ENCODE data around the gene TSPAN13.

Gene TSPAN13

DNA sequence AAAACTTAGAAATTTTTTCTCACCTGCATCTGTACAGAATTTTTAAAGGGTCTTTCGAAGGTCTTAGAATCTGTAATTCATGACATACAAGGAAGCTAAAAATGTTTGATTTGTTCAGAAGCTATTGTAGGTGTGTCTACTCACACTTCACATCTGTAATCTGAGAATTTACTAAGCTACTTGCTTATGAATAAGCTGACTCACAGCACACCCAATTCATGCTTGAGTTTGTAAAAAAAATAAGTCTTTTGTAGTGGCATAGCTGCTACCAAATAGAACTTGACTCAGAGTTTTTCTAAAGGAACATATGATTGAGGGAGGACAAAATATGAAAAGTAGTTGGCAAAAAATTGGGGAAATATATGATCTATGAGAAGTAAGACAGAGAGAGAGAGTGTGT, 64.0 kb downstream of the TSPAN13 start:
- Histone ChIP-seq H3K4me1 (ENCODE audit: insufficient read depth, low read length) (no peaks in the 10 kb centered on the region; the same call in 1 of the 2 replicates), H3K27ac (ENCODE audit: low read length) (no peak overlapping the region), H3K9ac (ENCODE audit: low read depth, low read length) (no peak overlapping the region), H3K9me3 (ENCODE audit: insufficient read depth, low read depth, low read length) (no peaks in the 10 kb centered on the region), H3K36me3 (ENCODE audit: insufficient read depth, low read depth, low read length) (no peaks in the 10 kb centered on the region), H3K27me3 (ENCODE audit: insufficient read depth, low read length) (no peaks in the 10 kb centered on the region), H3K4me3 (ENCODE audit: low read length) (no peak overlapping the region)

DNA sequence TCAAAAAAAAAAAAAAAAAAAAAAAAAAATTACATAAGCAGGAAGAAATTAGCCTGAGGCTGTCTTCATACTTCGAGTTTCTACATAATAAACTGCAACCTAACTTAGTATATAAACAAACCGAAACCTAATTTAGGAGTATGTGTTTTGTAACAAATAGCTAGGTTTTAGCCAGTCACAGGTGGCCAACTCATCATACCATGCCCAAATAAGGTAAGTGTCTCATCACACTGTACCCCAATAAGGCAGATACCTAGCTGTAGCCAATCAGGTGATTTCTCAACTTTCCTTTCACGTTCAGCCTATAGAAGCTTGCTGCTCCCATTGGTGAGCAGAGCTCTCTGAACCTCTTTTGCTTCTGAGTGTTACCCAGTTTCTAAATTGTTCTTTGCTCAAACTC, 65.2 kb downstream of the TSPAN13 start:
- Histone ChIP-seq H3K36me3 (ENCODE audit: insufficient read depth, low read depth, low read length) (no peaks in the 10 kb centered on the region), H3K9ac (ENCODE audit: low read depth, low read length) (no peak overlapping the region), H3K27me3 (ENCODE audit: insufficient read depth, low read length) (no peaks in the 10 kb centered on the region), H3K27ac (ENCODE audit: low read length) (no peak overlapping the region), H3K9me3 (ENCODE audit: insufficient read depth, low read depth, low read length) (no peaks in the 10 kb centered on the region), H3K4me1 (ENCODE audit: insufficient read depth, low read length) (no peaks in the 10 kb centered on the region; the same call in 1 of the 2 replicates), H3K4me3 (ENCODE audit: low read length) (no peak overlapping the region)

DNA sequence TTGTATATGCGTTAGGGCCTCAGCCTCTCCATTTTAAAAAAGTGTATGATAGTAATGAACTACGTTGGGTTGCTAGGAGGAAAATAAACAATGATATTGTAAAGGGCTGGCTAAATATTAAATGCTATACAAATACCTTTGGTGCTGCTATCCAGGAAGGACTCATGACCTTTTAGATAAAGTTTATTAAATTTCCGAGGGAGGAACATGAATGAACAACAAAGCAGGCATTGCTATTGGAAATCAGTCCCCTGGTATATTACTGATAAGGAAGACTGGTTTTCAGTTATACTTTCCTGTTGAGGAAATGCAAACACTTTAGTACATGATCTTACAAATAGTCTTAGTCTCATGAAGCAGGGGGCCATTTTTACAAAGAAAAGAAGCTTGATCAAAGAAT, 68.5 kb downstream of the TSPAN13 start:
- Histone ChIP-seq H3K36me3 (ENCODE audit: insufficient read depth, low read depth, low read length) (no peaks in the 10 kb centered on the region), H3K9me3 (ENCODE audit: insufficient read depth, low read depth, low read length) (no peaks in the 10 kb centered on the region), H3K27ac (ENCODE audit: low read length) (no peak overlapping the region), H3K4me3 (ENCODE audit: low read length) (no peak overlapping the region), H3K9ac (ENCODE audit: low read depth, low read length) (no peak overlapping the region), H3K27me3 (ENCODE audit: insufficient read depth, low read length) (no peaks in the 10 kb centered on the region), H3K4me1 (ENCODE audit: insufficient read depth, low read length) (no peaks in the 10 kb centered on the region; the same call in 1 of the 2 replicates)

- H3K27ac ChIP-seq (ENCODE audit: low read length) = no peak overlapping the region
- H3K9me3 ChIP-seq (ENCODE audit: insufficient read depth, low read depth, low read length) = no peaks in the 10 kb centered on the region
These were observed 72.5 kb downstream of the TSPAN13 start for GRCh38 chr7:16826060-16826459.

DNA sequence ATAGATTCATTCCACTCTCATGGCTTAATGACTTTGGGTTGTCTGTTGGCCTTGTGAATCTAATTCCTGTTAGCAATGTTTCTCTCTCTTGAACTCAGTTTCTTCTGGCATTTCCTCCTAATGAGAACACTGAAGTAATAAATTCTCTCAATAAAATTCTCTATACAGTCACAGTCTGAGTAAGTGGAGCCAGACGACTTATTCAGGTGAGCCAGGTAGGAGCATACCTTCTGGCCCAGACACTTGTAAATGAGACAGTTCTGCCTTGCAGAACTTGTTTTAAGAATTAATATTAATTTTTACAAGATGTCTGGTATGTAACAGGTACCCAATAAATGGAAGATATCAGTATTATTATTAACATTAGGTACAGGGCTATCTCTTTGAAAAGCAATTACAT, 79.8 kb downstream of the TSPAN13 start:
- H3K27ac ChIP-seq (ENCODE audit: low read length) = no peak overlapping the region
- no peak overlapping the region for H3K9ac ChIP-seq (ENCODE audit: low read depth, low read length)
- H3K4me3 ChIP-seq (ENCODE audit: low read length) = no peak overlapping the region
- no peaks in the 10 kb centered on the region for H3K4me1 ChIP-seq (ENCODE audit: insufficient read depth, low read length)
- no peaks in the 10 kb centered on the region for H3K36me3 ChIP-seq (ENCODE audit: insufficient read depth, low read depth, low read length)
- H3K27me3 ChIP-seq (ENCODE audit: insufficient read depth, low read length) = no peaks in the 10 kb centered on the region
- H3K9me3 ChIP-seq (ENCODE audit: insufficient read depth, low read depth, low read length) = no peaks in the 10 kb centered on the region

More at GRCh38 chr7:16826060-16826459, 72.5 kb downstream of the TSPAN13 start:
- Histone ChIP-seq H3K27me3 (ENCODE audit: insufficient read depth, low read length) (no peaks in the 10 kb centered on the region), H3K36me3 (ENCODE audit: insufficient read depth, low read depth, low read length) (no peaks in the 10 kb centered on the region), H3K4me3 (ENCODE audit: low read length) (no peak overlapping the region), H3K9ac (ENCODE audit: low read depth, low read length) (no peak overlapping the region), H3K4me1 (ENCODE audit: insufficient read depth, low read length) (no peaks in the 10 kb centered on the region)

All from iPS-20b (cell line).